Neural crest cell (in vitro differentiated cells): ENCODE measurements around the gene DYNLRB1. TPM values are rescaled to one million over a fixed set of nuclear protein-coding genes. Genes with fewer than 3 reads are reported as not detected.

Experiments
- DNase-seq: peaks from one replicate; pipeline ENCODE4 v3.0.0; 2021; ENCODE audit warnings: low read depth, mixed read lengths, low spot score
- H3K27ac Mint-ChIP-seq: one replicate; pipeline ENCODE4 v1.8.0; 2021; ENCODE audit warnings: mild to moderate bottlenecking, mixed read lengths; ENCODE audit not compliant: unreplicated experiment
- H3K27me3 Mint-ChIP-seq: 2 replicates; pipeline ENCODE4 v1.8.0; 2021; ENCODE audit warnings: low read depth, mild to moderate bottlenecking, mixed read lengths
- H3K36me3 Mint-ChIP-seq: 2 replicates; pipeline ENCODE4 v1.8.0; 2021; ENCODE audit warnings: low read depth, mild to moderate bottlenecking, mixed read lengths
- H3K4me1 Mint-ChIP-seq: 2 replicates; pipeline ENCODE4 v1.8.0; 2021; ENCODE audit warnings: mixed read lengths
- H3K4me3 Mint-ChIP-seq: one replicate; pipeline ENCODE4 v1.8.0; 2021; ENCODE audit warnings: mild to moderate bottlenecking, mixed read lengths
- H3K9me3 Mint-ChIP-seq: 2 replicates; pipeline ENCODE4 v1.8.0; 2021; ENCODE audit warnings: mixed read lengths
- CTCF ChIP-seq: fragments of 200-600 bp; sonication (generic); conservative IDR thresholded peaks from 2 replicates; pipeline ENCODE4 v1.5.0; 2021; ENCODE audit warnings: antibody characterized with exemption, mild to moderate bottlenecking
- total RNA-seq: library from RNA; stranded (reverse); gene quantifications from 2 replicates; pipeline ENCODE4 v1.2.1, GENCODE V29; 2021

Gene DYNLRB1
- total RNA-seq, 1 donor from 2014 or later, result 151 TPM

GRCh38 chr20:34579191-34579978 lies 63.2 kb downstream of the DYNLRB1 start:
- Mint-ChIP-seq H3K36me3 (peaks cover 5% of the 10 kb centered on the region), H3K4me1 (peaks cover 12% of the 10 kb centered on the region), H3K27ac (peak overlapping the region; percentile 33), H3K9me3 (no peaks in the 10 kb centered on the region), H3K27me3 (no peaks in the 10 kb centered on the region), H3K4me3 (no peak overlapping the region)
- DNase-seq, result no peak
- peak; percentile 73 for TF ChIP-seq CTCF

- DNase-seq, result no peak
- Mint-ChIP-seq H3K9me3 (no peaks in the 10 kb centered on the region), H3K4me1 (peaks cover 12% of the 10 kb centered on the region), H3K27ac (peak overlapping the region; percentile 72), H3K4me3 (no peak overlapping the region), H3K36me3 (no peaks in the 10 kb centered on the region), H3K27me3 (no peaks in the 10 kb centered on the region)
- TF ChIP-seq CTCF, result no peak
Observed at GRCh38 chr20:34579979-34580940, 64.0 kb downstream of the DYNLRB1 start.

GRCh38 chr20:34581341-34582184 lies 65.3 kb downstream of the DYNLRB1 start:
- TF ChIP-seq CTCF, result no peak
- no peaks in the 10 kb centered on the region for H3K9me3 Mint-ChIP-seq
- peak overlapping the region; percentile 54 for H3K27ac Mint-ChIP-seq
- H3K36me3 Mint-ChIP-seq, result no peaks in the 10 kb centered on the region
- DNase-seq, result no peak
- H3K4me3 Mint-ChIP-seq, result no peak overlapping the region
- H3K27me3 Mint-ChIP-seq, result no peaks in the 10 kb centered on the region
- H3K4me1 Mint-ChIP-seq, result peaks cover 12% of the 10 kb centered on the region

DNA sequence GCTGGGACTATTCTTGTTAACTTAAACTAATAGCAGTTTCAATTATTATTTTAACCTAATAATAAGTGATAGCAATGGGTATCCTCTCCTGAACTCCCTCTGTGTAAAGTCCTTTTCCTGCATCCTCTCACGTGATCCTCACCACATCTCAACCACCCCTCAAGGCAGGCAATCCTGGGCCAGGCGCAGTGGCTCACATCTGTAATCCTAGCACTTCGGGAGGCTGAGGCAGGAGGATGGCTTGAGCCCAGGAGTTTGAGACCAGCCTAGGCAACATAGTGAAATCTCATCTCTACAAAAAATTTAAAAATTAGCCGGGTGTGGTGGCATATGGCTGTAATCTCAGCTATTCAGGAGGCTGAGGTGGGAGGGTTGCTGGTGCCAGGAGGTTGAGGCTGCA lies 66.0 kb downstream of the DYNLRB1 start:
- Mint-ChIP-seq H3K4me1 (peaks cover 12% of the 10 kb centered on the region), H3K36me3 (no peaks in the 10 kb centered on the region), H3K9me3 (no peaks in the 10 kb centered on the region), H3K27me3 (no peaks in the 10 kb centered on the region), H3K4me3 (no peak overlapping the region), H3K27ac (no peak overlapping the region)
- no peak for DNase-seq
- TF ChIP-seq CTCF, result no peak

DNA sequence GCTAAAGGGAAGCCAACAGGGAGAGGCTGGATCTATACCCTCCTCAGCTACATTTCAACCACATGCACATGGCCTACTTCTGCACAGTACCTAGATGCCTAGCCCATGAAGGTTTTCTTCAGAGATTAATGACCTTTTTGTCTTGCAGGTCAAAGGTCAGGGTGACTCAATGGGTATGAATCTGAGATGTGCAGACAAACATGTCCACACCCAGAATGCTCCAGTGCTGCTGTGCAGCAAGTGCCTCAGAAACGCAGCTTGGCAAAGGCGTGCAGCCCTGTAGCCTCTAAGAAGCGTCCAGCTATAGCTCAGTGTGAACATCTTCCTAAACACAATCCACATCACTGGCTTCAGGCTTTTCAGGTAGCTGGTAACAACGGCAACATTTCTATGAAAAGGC lies 66.7 kb downstream of the DYNLRB1 start:
- no peak overlapping the region for H3K27ac Mint-ChIP-seq
- DNase-seq, result no peak
- H3K36me3 Mint-ChIP-seq, result peaks cover 3% of the 10 kb centered on the region
- no peak overlapping the region for H3K4me3 Mint-ChIP-seq
- peaks cover 12% of the 10 kb centered on the region for H3K4me1 Mint-ChIP-seq
- no peak for TF ChIP-seq CTCF
- H3K27me3 Mint-ChIP-seq, result no peaks in the 10 kb centered on the region
- no peaks in the 10 kb centered on the region for H3K9me3 Mint-ChIP-seq
